Measurements from ENCODE around the gene DSC2.

DSC2 gene

DNA sequence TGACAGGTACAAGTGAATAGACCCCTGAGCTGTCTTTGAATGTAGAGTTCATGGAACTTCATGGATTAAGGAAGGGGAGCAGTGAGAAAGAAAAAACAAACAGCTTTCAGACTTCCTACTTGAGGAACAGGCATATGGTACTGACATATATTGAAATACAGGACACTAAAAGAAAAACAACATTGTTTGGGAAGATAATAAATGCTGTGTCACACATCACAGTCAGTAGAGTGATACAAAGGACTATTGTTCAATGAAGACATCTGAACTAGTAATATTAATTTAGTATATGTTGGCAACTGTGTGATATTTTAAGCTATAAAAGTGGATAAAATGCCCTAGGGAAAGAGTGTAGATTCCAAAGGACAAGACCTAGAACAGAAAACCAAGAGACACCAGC is 3.3 kb downstream of the DSC2 start:
- no peak for DNase-seq (ENCODE audit: low read depth)

GRCh38 chr18:31097666-31098065 is 4.6 kb downstream of the DSC2 start:
- DNase-seq (ENCODE audit: low read depth) = no peak

DNA sequence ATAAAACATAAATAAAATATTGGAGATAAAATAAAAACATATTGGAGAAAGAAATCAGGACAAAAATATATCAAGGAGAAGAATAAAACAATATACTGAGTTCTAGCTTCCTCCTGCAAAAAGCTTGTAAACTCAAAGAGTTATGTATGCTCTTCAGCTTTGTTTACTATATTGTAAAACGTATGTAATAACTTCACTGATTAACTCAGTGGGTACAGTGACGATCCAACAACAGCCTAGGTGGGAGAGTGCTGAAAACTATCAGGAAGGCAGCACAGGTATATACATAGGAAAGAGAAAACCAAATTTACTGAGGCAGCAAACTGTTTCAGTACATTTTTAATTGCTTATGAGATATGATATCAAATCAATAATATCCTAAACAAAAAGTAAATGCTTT is 8.3 kb downstream of the DSC2 start:
- no peak for DNase-seq (ENCODE audit: low read depth)

DNA sequence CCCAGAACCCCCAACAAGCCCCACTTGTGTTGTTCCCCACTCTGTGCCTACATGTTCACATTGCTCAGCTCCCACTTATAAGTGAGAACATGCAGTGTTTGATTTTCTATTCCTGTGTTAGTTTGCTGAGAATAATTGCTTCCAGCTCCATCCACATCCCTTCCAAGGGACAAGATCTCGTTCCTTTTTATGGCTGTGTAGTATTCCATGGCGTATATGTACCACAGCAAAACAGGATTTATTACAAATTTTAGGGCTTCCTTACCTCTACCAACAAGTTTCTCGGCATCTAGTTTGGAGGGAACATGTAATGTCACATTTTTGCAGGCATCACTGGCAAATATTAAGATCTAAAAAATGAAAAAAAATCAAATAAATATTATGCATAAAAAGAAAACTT is 8.9 kb downstream of the DSC2 start:
- DNase-seq (ENCODE audit: low read depth) = no peak

DNA sequence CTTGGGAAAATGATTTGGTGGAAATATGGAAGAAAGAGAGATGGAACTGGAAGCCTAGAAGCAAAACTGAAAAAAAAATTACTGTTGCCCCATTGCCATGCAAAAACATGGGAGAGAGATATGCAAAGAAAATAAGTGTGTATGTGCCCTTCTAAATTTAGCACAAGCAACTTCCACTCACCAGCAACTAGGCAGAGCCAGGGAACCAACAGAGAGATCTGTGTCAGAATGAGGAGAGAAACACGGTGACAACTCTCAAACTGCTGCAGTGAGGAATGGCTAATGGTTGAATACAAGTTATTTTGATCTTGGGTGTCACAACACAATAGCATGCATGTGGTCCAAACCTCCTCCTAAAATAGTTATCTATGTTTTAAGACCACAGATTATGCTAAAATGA is 10.9 kb downstream of the DSC2 start:
- no peak for DNase-seq (ENCODE audit: low read depth)

- DNase-seq (ENCODE audit: low read depth) = no peak
These were observed 13.7 kb downstream of the DSC2 start for GRCh38 chr18:31088532-31088931.

- DNase-seq (ENCODE audit: low read depth) = no peak
These were observed 22.2 kb downstream of the DSC2 start for GRCh38 chr18:31079973-31080372.

- no peak for DNase-seq (ENCODE audit: low read depth)
These were observed 24.3 kb downstream of the DSC2 start for GRCh38 chr18:31077878-31078277.

- no peak for DNase-seq (ENCODE audit: low read depth)
These were observed 30.0 kb downstream of the DSC2 start for GRCh38 chr18:31072175-31072574.

DNA sequence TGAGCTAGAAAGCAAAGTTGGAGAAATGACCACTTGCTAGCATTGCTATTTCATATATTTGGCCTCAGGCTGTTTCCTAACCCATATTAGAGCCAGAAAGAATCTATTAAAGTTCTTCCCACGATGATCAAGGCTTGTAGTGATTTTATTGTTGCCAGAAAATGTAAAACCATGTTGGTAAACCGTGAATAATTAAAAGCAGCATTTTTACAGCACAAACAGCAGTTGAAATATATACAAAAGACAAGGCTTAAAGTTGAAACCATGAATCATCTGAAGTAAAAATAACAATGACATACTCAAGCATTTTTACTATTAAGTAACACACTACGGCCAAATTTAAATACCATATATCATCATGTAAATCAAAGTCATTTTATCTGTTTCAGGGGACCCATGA is 32.0 kb downstream of the DSC2 start:
- no peak for DNase-seq (ENCODE audit: low read depth)

GRCh38 chr18:31066266-31066665 is 36.0 kb downstream of the DSC2 start:
- no peak for DNase-seq (ENCODE audit: low read depth)

GRCh38 chr18:31065036-31065773 is 37.0 kb downstream of the DSC2 start:
- DNase-seq (ENCODE audit: low read depth) = no peak

- DNase-seq (ENCODE audit: low read depth) = no peak
These were observed 38.1 kb downstream of the DSC2 start for GRCh38 chr18:31064130-31064529.

GRCh38 chr18:31061945-31062344 is 40.3 kb downstream of the DSC2 start:
- no peak for DNase-seq (ENCODE audit: low read depth)

DNA sequence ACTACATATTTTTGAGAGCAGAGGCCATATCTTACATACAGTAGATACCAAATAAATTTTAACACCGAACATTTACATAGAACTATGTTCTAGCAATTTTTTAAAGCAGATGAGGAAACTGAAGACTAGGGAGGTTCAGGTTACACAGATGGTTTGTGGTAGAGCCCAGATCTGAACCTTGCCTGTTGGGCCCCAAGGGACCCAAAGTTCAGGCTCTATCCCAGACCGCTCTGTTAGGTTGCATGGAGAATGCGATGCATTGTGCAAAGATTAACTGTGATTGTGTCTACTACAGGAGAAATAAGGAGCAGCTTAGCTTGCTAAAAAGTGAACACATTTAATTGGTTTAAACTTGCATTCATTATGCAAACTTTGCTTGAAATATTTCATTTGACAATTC is 43.3 kb downstream of the DSC2 start:
- DNase-seq (ENCODE audit: low read depth) = no peak

- DNase-seq (ENCODE audit: low read depth) = no peak
These were observed 44.3 kb downstream of the DSC2 start for GRCh38 chr18:31057917-31058316.

GRCh38 chr18:31057051-31057450 is 45.2 kb downstream of the DSC2 start:
- DNase-seq (ENCODE audit: low read depth) = no peak

DNA sequence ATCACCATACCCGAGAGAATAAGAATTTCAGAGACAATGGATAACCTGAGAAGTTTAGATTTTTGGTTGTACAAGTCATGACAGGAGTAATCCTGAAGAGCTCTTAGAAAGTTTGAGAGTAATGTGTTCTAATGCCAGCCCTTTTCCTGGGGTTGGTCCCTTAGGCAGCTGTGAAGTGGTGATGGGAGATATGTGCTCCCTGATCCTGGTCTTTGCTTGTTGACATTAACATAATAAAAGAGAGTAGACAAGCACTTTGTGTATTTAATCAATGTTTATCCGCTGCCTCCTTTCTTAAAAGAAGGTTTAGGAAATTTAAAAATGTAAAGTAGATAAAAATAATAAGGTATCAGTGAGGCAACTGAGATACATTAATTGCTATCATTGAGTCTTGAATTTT is 45.9 kb downstream of the DSC2 start:
- DNase-seq (ENCODE audit: low read depth) = no peak

DNA sequence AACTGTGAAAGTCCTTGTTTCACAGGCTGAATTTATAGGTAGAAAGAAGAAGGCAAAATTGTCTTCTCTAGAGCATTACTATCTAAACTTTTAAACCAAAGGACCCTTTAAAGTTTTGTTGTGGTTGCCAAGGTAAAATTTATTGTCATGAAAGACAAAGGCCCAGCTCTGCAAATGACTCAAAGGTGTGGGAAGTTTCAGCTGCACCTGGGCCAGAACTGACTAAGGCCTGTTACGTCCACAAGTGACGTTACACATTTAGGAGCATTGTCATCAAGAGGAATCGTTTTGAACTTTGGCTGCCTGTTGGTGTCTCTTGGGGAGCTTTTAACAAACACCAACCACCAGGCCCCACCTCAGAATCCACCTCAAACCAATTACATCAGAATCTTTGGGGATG is 51.6 kb downstream of the DSC2 start:
- no peak for DNase-seq (ENCODE audit: low read depth)

- no peak for DNase-seq (ENCODE audit: low read depth)
These were observed 53.0 kb downstream of the DSC2 start for GRCh38 chr18:31049189-31049588.

- no peak for DNase-seq (ENCODE audit: low read depth)
These were observed 54.0 kb downstream of the DSC2 start for GRCh38 chr18:31048216-31048615.

DNA sequence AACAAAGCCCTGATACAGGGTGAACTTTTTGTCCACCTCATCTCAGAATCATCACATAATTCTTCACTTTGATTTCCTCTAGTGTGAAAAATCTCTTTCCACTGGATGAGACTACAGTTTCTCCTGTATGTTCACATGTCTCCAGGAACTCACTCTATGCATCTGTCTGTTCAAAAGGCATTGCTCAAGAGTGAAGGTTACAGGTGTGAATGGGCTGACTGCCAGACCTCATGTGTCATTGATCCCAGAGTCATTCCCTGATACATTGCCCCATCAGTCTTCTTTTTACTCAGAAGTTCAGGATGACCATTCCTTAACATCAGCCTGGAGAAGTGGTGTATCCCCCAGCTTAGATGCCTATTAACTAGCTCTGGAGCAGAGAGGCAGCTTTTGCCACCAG is 55.3 kb downstream of the DSC2 start:
- no peak for DNase-seq (ENCODE audit: low read depth)

- no peak for DNase-seq (ENCODE audit: low read depth)
These were observed 56.6 kb downstream of the DSC2 start for GRCh38 chr18:31045599-31045998.

DNA sequence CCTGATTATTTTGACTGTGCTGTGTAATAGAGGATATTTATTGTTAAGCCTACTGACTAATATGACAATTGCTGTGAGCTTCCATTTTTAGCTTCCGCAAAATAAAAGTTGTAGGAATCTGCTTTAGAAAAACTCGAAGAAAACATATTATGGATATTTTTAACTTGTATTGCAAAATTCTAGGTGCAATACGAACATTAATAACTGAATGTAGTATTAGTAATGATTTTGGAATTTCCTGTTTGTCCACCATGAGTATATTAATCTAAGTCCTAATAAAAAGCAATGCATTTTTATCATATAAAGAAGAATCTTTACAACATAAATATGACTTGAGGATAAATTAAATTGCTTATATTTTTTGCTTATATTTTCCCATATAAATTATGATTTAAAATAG is 57.3 kb downstream of the DSC2 start:
- DNase-seq (ENCODE audit: low read depth) = no peak

- DNase-seq (ENCODE audit: low read depth) = no peak
These were observed 58.5 kb downstream of the DSC2 start for GRCh38 chr18:31043709-31044108.

All from stimulated activated CD8-positive, alpha-beta memory T cell treated with anti-CD3 and anti-CD28 coated beads, Interleukin-15, amount 100 ng/mL, for 1 hour (primary cell).